Vagina (tissue), 2 donors: ENCODE data around the gene LRP2BP.

Experiments
- CTCF ChIP-seq, 3 experiments: fragments of 450-650 bp in 2 of 3; fragments of 200-600 bp in 1 of 3; sonication (generic) in 1 of 3; IDR thresholded peaks; one replicate each; pipeline ENCODE4 v1.5.1; 2017 to 2019; ENCODE audit warnings: antibody characterized with exemption in 3 of 3, mild to moderate bottlenecking in 2 of 3, moderate library complexity in 2 of 3
- POLR2A ChIP-seq, 2 donors: fragments of 450-650 bp; IDR thresholded peaks; one replicate each; pipeline ENCODE4 v1.6.1; 2017; ENCODE audit warnings: antibody characterized with exemption in 2 of 2, mild to moderate bottlenecking in 2 of 2, moderate library complexity in 2 of 2
- POLR2AphosphoS5 ChIP-seq, 2 donors: sonication (generic); formaldehyde crosslinking; IDR thresholded peaks; one replicate each; pipeline ENCODE4 v1.9.0; 2017; ENCODE audit warnings: antibody characterized with exemption in 2 of 2, mild to moderate bottlenecking in 2 of 2, low read depth in 1 of 2; ENCODE audit not compliant: insufficient read depth in 1 of 2

GRCh38 chr4:185408432-185408831 is 12.7 kb upstream of the LRP2BP start:
- TF ChIP-seq CTCF (IDR thresholded peaks at IDR 0.05) (no peak), POLR2A (IDR thresholded peaks at IDR 0.05) (no peak), POLR2AphosphoS5 (IDR thresholded peaks at IDR 0.05; ENCODE audit: insufficient read depth in 1 of 2, low read depth in 1 of 2) (no peak)
